Sciatic nerve (tissue), 2 donors: ENCODE measurements around the gene MIA3. TPM values are rescaled to one million over a fixed set of nuclear protein-coding genes. Genes with fewer than 3 reads are reported as not detected.
A peak's percentile ranks its signal among the peaks of the same experiment; 100 is the strongest.
"Not testable (repeated sequence)": the region's sequence is repeated elsewhere in the genome, so short reads cannot be mapped to it uniquely, and the experiment has no call there.

Experiments used
- ATAC-seq: fragments of 200-7000 bp; cut with Tn5 transposase; one replicate; pipeline ENCODE4 v1.9.1; 2020; ENCODE audit warnings: mild to moderate bottlenecking, moderate library complexity
- DNase-seq: peaks from one replicate; pipeline ENCODE4 v3.0.0-alpha.2; 2020; ENCODE audit warnings: low spot score
- intact Hi-C: fragments of 100-400 bp; cut with DNase I; formaldehyde crosslinking; loops from one replicate; pipeline ENCODE4 v1.14.2; 2022
- total RNA-seq: library from RNA; stranded (reverse); fragmentation: NEBNext Ultra II Directional; extraction: Animal tissue kit (Norgen Biotek cat#: 25700); gene quantifications from one replicate; pipeline ENCODE4 v1.2.1, GENCODE V29; 2021
- donor health status: DM: no; HTN: no; CAD: no.
- donor health status: DM: no; HTN: no; CAD: no.

MIA3 gene
- total RNA-seq, 1 donor from 2014 or later, result 58.1 TPM

DNA sequence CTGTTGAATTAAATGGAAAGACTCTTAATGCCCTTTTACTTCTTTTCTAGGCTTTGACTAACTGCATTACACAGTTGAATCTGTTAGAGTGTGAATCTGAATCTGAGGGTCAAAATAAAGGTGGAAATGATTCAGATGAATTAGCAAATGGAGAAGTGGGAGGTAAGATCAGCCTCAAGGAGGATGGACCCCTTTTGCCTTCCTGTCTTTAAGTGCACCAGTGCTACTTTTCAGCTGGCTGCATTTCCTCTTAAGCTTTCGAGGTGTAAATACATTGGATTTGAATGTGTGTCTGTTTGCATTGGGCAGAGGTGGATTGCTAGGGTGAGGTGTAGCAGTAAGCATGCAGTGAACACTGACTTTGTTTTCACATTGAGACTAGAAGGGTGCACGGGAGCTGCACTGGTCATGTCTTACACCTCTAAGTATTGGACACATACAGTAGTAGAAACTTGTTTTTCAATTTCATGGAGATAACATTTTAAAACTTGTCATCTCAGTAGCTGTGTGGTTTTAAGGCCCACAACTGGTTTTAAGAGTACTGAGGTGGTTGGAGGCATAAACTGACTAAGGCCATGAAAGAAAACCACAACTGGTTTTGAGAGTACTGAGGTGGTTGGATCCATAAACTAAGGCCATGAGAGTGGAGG is 35.4 kb downstream of the MIA3 start:
- ATAC-seq (no peak), DNase-seq (no peak)
- intact Hi-C loops, result no loop called here

DNA sequence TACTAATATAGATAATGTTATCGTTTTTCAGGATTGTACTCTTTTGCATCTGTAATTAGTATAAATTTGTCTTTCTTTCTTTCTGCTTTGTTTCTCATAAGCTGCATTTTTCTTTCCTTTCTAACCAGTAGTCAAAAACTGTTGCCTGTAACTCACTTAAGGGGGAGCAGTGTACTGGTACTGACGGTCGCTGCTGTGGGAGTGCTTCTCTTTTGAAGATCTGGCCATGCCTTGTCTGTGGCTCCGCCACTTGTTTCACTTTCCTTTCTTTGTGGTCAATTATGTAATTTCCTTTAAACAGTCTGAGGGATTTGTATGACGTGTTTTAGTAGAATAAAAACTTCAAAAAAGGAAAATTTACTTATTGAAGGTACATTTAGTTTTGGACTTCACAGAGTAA is 37.0 kb downstream of the MIA3 start:
- intact Hi-C loops, result no loop called here
- DNase-seq (no peak), ATAC-seq (peak; percentile 84)

DNA sequence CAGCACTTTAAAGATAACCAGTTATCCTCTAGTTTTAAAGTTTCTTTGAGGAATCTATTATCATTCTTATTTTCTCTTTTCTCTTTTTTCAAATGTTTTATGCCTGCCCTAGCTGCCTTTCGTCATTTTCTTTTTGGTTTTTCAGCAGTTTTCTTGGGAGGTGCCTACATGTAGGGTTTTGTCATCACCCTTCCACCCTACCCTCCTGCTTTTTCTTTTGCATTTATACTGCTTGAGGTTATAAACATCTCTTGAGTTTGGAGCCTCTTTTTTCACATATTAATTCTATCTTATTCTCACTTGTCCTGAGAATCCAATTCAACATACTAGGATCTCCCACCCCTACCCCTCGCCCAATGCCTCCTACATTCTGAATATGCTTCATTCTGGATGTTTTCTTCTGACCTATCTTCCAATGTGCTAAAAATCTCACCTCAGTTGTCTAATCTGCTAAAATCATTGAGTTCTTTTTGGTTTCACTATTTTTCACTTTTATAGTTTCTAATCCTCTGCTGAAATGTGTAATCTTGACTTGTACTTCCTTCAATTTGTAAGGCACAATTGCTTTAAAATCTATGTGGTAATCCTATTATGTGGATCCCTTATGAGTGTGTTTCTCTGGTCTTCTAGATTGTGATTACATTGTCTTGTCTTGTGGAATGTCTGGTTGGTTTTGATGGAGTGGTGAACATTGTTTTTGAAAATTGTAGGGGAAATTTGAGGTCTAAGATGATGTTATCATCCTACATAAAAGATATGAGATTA is 38.7 kb downstream of the MIA3 start:
- ATAC-seq, result no peak
- intact Hi-C loops, result no loop called here
- no peak for DNase-seq

DNA sequence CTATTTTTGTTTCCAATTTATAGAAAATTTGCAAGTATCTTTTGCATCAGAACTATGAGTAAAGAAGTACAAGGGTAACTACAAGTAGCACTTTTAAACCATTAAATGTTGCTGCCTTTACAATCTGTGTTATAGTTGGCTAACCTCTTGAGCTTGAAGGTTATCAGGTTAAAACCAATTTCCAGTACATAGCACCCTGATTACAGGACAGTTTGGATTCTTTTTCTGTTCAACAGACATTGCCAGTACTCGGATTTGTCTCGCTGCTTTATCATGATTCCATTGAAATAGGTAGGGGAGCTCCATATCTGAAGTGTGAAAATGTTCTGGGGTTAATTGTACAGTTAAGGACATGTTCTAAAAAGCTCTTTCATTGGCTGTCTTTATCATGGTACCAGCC is 40.0 kb downstream of the MIA3 start:
- DNase-seq (no peak), ATAC-seq (no peak)
- intact Hi-C loops, result no loop called here

DNA sequence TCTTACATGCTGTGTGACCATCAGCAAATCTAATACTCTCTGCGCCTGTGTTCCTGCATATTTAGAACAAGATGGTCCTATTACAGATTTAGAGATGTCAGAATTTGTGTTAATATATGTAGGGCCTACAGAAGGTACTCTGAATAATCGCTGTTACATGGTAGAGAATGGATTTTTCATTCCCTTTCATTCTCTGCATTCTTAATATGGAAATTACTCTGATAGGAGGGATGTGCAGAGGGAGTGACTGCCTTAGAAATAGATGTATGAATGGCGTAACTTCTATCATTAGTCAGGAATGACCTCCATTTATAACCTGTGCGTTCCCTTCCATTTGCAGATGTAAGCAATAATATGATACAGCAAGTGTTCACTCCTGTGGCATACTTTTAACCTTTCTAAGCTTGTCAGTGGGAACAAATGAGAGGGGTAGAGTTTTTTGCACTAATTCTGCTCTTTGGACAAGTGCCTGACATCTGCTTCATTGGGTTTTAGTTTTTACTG is 45.6 kb downstream of the MIA3 start:
- no peak for DNase-seq
- ATAC-seq, result no peak
- intact Hi-C loops, result no loop called here

DNA sequence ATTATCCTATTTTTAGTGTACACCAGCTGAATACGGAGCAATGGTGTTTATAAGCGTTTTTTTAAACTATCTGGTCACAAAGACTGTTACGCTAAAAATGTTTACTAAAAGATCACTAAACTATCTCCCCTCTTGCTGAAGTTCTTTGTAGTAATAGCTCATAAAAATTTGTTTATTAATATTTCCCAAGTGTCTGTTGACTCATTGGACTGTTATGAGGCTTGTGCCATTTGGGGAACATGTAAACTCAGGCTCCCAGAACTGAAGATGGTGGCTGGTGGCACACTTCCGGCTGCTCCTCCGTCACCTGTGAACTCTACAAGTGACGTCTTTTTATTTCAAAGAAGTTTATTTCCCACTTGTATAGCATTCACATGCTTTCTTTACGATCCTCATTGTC is 48.1 kb downstream of the MIA3 start:
- DNase-seq (no peak), ATAC-seq (no peak)
- intact Hi-C loops, result no loop called here

DNA sequence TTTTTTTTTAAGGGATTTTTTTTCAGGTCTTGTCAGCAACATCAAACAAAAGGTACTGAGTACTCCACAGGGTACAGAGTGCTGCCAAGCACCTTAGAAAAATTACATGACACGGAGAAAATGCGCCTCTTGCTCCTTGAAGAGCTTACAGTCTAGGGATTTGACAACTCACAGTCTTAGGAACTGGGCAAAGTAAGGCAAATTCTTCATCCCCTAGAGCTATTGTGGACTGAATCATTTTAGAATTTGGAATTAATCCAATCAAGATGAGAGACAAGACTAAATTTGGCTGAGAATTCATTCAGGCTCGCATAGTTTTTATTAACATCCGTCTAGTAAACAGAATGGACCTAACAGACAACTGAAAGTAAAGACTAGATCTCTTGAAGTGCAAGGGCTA is 50.3 kb downstream of the MIA3 start:
- intact Hi-C loops, result not testable (repeated sequence)

DNA sequence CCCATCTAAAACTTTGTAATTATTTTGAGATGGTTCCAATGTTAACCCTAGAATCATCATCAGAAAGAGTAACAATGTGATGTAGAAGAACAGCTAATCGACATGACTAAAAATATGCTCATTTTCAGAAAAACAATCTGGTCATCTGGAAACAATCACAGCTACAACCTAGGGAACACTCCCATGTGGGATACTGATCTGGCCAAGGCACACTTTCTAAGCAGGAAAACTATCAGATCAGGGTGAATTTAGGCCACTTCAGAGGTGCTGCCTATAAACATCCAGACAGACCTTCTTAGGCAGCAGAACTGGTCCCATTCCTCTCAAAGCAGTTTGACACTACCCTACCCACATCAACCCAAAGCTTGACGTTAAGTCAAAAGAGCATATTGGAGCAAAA is 51.2 kb downstream of the MIA3 start:
- ATAC-seq, result peak; percentile 85
- DNase-seq, intact Hi-C loops: not testable (repeated sequence)

More for the DNA sequence above, 50.3 kb downstream of the MIA3 start:
- not testable (repeated sequence) for DNase-seq
- peak; percentile 17 for ATAC-seq

DNA sequence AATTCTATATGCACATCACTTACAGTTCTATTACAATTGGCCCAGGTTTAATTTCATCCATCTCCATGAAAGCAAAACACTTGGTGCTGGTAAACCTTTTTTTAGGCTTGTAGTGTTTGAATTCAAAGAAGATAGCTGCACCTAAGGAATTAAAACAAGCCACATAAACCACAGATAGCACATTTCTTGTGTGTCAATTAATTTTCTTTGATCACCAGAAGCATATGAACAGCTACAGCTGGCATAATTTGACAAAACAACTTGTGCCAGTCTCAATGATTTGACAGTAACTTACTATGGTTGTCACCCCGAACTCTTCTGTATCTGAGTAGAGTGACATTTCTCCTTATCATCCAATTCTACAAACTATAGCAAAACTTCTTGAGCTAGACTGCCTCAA is 52.2 kb downstream of the MIA3 start:
- intact Hi-C loops, result no loop called here

DNA sequence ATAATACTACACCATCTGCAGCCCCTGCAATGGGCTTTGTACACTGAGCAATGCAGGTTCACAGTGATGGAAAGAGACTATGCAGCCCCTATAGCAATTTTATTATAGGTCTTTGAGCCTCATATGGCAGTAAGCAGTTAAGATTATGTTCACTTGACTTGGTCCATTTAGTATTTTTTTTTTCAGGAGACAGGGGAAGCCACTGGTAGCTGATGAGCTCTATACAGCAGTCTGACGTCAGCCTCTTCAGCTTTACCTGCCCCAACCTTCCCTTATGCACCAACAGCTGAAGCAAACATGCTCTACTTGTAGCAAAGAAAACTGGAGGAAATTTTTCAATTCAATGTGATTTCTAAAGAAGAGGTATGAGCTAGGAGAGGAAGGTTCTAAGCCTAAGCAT is 62.2 kb downstream of the MIA3 start:
- intact Hi-C loops, result no loop called here
- no peak for ATAC-seq
- DNase-seq, result no peak

More for the DNA sequence above, 52.2 kb downstream of the MIA3 start:
- DNase-seq (no peak), ATAC-seq (no peak)

DNA sequence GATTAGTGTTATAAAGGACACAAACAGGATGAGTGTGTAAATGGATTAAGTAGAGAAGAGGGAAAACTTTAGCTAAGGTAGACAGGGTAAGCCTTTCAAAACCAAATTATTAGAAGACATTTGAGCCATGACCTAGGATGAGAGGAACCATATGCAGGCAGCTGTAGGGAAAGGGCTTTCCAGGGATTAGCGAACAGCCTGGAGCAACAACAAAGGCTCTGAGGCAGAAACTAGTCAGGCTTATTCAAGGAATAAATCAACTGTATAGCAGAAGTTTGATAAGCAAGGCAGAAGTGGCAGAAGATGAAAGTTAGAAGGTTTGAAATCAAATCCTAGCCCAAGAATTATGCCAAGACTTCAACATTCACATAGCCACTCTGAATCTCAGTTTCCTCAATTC is 73.1 kb downstream of the MIA3 start:
- intact Hi-C loops, result no loop called here
- ATAC-seq, result no peak
- DNase-seq, result no peak

DNA sequence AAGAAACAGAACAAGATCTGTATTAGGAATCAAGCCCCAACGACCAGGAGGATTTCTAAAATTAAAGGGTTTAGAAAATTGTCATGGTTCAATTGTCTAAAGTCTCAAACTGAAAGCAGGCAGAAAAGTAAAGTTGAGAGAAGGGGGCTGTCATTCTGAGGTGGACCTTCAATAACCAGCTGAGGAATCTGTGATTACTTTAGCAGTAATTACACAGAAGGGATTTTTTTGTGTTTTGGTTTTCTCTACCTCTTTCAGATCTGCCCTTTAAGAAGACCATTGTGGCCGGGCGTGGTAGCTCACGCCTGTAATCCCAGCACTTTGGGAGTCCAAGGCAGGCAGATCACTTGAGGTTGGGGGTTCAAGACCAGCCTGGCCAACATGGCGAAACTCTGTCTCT is 77.0 kb downstream of the MIA3 start:
- ATAC-seq, result no peak
- DNase-seq, result no peak
- intact Hi-C loops, result no loop called here

DNA sequence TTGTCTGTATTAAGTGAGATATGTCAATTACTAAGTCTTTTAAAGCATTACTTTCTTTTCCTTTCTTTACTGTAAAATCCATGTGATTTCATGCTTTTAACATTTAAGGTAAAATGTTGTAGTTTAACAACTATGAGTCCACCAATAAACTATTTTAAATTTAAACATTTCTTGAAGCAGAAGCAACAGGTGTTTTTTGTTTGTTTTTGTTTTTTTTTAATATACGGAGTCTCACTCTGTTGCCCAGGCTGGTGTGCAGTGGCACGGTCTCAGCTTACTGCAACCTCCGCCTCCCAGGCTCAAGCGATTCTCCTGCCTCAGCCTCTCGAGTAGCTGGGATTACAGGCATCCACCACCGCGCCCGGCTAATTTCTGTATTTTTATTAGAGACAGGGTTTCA is 78.8 kb downstream of the MIA3 start:
- intact Hi-C loops, result no loop called here
- DNase-seq (no peak), ATAC-seq (no peak)

DNA sequence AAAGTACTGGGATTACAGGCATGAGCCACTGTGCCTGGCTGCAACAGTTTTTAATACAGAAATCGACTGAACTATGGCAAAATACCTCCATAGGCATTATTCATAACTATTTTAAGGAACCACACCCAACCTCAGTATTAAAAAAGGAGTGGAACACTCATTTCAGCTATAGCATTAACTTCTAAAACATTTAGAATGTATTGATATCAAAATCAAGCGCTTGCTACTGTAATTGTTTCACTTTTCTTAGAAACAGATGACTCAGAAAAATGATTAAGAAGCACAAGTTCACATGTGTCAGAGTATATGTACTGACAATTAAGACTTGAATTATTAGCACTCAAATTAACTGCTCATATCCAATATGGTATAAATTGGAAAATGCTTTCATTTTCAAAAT is 79.3 kb downstream of the MIA3 start:
- intact Hi-C loops, result no loop called here
- no peak for DNase-seq
- no peak for ATAC-seq

DNA sequence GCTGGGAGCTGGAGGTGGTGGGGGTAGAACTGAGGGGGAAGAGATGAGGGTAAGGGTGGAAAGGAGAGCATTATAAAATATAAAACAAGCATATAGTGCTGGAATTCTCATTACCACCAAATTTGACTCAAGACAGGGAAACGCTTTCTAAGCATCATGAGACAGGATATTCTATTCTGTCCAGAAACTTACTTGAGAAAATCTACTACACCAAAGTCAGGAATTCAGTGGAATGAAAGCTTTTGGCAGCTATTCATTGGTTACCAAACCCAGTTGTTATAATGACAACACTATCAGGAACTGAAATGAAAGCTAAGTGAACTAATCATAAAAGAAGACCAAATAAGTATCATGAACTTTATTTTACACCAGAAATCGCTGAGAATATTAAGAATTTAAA is 79.9 kb downstream of the MIA3 start:
- intact Hi-C loops, result no loop called here
- DNase-seq (no peak), ATAC-seq (peak; percentile 45)

DNA sequence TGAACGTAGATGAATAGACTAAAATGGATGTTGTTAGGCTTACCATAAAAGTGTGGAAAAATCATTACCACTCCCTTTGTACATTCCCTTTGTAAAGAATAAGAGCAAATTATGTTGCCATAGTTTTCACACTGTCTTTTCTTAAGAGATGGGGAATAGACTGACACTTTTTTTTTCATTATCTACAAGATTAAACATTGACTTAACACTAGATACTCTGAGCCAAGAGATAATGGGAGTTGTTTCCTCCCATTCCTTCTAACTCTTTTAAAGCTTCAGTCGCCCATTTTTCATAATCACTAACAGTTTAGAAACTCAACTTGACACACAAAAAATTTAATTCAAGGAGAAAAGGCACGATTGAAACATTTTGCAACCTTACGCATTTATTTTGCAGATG is 84.3 kb downstream of the MIA3 start:
- no peak for ATAC-seq
- intact Hi-C loops, result no loop called here
- DNase-seq, result no peak

DNA sequence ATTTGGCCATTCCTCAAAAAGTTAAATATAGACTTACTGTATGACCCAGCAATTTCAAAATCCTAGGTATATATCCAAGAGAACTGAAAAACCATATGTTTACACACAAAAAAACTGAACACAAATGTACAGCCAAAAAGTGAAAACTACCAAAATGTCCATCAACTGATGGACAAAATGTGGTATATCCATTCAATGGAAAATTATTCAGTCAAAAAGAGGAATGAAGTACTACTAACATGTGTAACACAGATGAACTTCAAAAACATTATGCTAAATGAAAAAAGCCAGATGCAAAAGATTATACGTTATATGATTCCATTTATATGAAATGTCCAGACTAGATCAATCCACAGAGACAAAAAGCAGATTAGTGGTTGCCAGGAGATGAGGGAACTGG is 86.4 kb downstream of the MIA3 start:
- ATAC-seq, result no peak
- intact Hi-C loops, result no loop called here
- no peak for DNase-seq

DNA sequence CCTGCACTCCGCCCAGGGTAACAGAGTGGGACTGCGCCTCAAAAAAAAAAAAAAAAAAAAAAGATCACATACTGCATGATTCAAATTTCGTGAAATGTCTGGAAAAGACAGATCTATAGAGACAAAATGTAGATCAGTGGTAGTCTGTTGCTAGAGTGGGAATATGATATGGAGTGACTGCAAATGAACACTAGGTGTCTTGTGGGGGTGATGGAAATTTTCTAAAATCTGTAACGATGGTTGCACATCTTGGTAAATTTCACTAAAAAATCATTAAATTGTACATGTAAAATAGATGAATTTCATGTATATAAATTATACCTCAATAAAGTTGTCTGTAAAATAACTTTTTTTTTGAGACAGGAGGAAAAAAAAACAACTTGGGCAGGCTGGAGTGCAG is 88.9 kb downstream of the MIA3 start:
- ATAC-seq, result no peak
- no peak for DNase-seq
- intact Hi-C loops, result no loop called here

DNA sequence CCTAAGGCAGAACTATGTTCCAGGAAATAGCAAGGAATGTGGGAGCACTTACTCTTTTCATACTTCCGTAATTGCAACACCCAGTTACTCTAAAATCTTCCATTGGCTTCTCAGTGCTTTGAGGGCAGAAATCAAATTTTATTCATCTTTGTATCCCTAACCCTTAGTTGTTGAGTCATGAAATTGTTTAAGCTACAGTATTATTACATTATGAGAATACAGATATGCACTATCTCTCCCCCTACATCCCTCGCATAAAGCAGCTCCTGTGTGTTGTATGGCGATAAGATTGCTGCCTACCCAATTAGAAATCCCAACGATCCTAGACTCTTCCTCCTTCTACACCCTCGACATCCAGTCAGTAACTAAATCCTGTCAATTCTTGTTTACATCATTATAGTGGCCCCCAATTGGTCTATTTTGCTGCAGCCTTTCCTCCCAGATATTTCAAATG is 91.8 kb downstream of the MIA3 start:
- ATAC-seq (no peak), DNase-seq (no peak)
- intact Hi-C loops, result no loop called here
